Measurements from ENCODE around the gene OTULINL.

DNA sequence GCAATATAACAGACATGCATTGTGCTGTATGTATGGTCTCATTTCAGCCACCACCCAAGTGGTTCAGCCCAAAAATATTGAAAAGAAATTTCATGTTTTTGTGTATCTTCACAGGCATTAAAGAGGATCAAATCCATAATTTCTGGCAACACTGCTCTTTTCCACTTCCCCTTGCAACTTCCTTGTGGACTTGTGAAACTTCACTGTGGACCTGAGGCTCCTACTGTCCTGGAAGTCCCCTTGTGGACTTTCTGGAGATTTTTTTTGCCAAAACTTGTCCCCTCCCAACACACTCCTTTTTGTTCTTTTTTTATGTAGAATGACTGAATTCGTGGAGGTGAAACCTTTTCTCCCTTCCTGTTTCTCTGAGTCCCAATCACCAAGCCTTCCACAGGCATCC, 14.3 kb downstream of the OTULINL start:
- TF ChIP-seq CTCF (IDR thresholded peaks at IDR 0.05; ENCODE audit: insufficient read depth, low read length, poor library complexity, severe bottlenecking) (no peak), EZH2phosphoT487 (conservative IDR thresholded peaks at IDR 0.05; ENCODE audit: low read length) (no peak)

Measured in SU-DHL-6 (cell line).